Measurements from ENCODE around the gene CPEB4.

Gene CPEB4

GRCh38 chr5:173875189-173875588 is 13.0 kb upstream of the CPEB4 start:
- Histone ChIP-seq H3K9ac (ENCODE audit: low read length in 2 of 2) (no peak overlapping the region), H3K9me3 (ENCODE audit: control insufficient read depth in 2 of 2, low read length in 2 of 2) (no peaks in the 10 kb centered on the region), H3K27me3 (ENCODE audit: control insufficient read depth in 1 of 2, insufficient read depth in 2 of 2, low read length in 2 of 2) (no peaks in the 10 kb centered on the region), H3K4me3 (ENCODE audit: low read length in 2 of 2) (no peak overlapping the region), H3K36me3 (ENCODE audit: control insufficient read depth in 2 of 2, insufficient read depth in 2 of 2, low read length in 2 of 2) (no peaks in the 10 kb centered on the region), H3K4me1 (ENCODE audit: control insufficient read depth, insufficient read depth, low read length) (no peaks in the 10 kb centered on the region), H3K27ac (ENCODE audit: low read length) (no peak overlapping the region)

GRCh38 chr5:173878224-173878967 is 9.8 kb upstream of the CPEB4 start:
- H3K4me1 ChIP-seq (ENCODE audit: control insufficient read depth, insufficient read depth, low read length), result no peaks in the 10 kb centered on the region
- H3K4me3 ChIP-seq (ENCODE audit: low read length in 2 of 2), result no peak overlapping the region
- no peaks in the 10 kb centered on the region for H3K36me3 ChIP-seq (ENCODE audit: control insufficient read depth in 2 of 2, insufficient read depth in 2 of 2, low read length in 2 of 2)
- no peak overlapping the region for H3K9ac ChIP-seq (ENCODE audit: low read length in 2 of 2)
- no peak overlapping the region for H3K27ac ChIP-seq (ENCODE audit: low read length)
- H3K27me3 ChIP-seq (ENCODE audit: control insufficient read depth in 1 of 2, insufficient read depth in 2 of 2, low read length in 2 of 2), result no peaks in the 10 kb centered on the region
- H3K9me3 ChIP-seq (ENCODE audit: control insufficient read depth in 2 of 2, low read length in 2 of 2), result no peaks in the 10 kb centered on the region

GRCh38 chr5:173880306-173880985 is 7.7 kb upstream of the CPEB4 start:
- Histone ChIP-seq H3K36me3 (ENCODE audit: control insufficient read depth in 2 of 2, insufficient read depth in 2 of 2, low read length in 2 of 2) (no peaks in the 10 kb centered on the region), H3K9me3 (ENCODE audit: control insufficient read depth in 2 of 2, low read length in 2 of 2) (no peaks in the 10 kb centered on the region), H3K27me3 (ENCODE audit: control insufficient read depth in 1 of 2, insufficient read depth in 2 of 2, low read length in 2 of 2) (no peaks in the 10 kb centered on the region), H3K9ac (ENCODE audit: low read length in 2 of 2) (no peak overlapping the region), H3K4me3 (ENCODE audit: low read length in 2 of 2) (no peak overlapping the region), H3K4me1 (ENCODE audit: control insufficient read depth, insufficient read depth, low read length) (no peaks in the 10 kb centered on the region), H3K27ac (ENCODE audit: low read length) (no peak overlapping the region)

GRCh38 chr5:173881811-173882575 is 6.2 kb upstream of the CPEB4 start:
- no peaks in the 10 kb centered on the region for H3K9me3 ChIP-seq (ENCODE audit: control insufficient read depth in 2 of 2, low read length in 2 of 2)
- H3K36me3 ChIP-seq (ENCODE audit: control insufficient read depth in 2 of 2, insufficient read depth in 2 of 2, low read length in 2 of 2), result no peaks in the 10 kb centered on the region
- no peaks in the 10 kb centered on the region for H3K27me3 ChIP-seq (ENCODE audit: control insufficient read depth in 1 of 2, insufficient read depth in 2 of 2, low read length in 2 of 2)
- no peak overlapping the region for H3K27ac ChIP-seq (ENCODE audit: low read length)
- H3K4me3 ChIP-seq (ENCODE audit: low read length in 2 of 2), result no peak overlapping the region
- no peaks in the 10 kb centered on the region for H3K4me1 ChIP-seq (ENCODE audit: control insufficient read depth, insufficient read depth, low read length)
- H3K9ac ChIP-seq (ENCODE audit: low read length in 2 of 2), result no peak overlapping the region

GRCh38 chr5:173882632-173883031 is 5.5 kb upstream of the CPEB4 start:
- H3K27me3 ChIP-seq (ENCODE audit: control insufficient read depth in 1 of 2, insufficient read depth in 2 of 2, low read length in 2 of 2), result no peaks in the 10 kb centered on the region
- H3K27ac ChIP-seq (ENCODE audit: low read length), result no peak overlapping the region

GRCh38 chr5:173883347-173883924 is 4.7 kb upstream of the CPEB4 start:
- no peaks in the 10 kb centered on the region for H3K9me3 ChIP-seq (ENCODE audit: control insufficient read depth in 2 of 2, low read length in 2 of 2)
- H3K27me3 ChIP-seq (ENCODE audit: control insufficient read depth in 1 of 2, insufficient read depth in 2 of 2, low read length in 2 of 2), result no peaks in the 10 kb centered on the region
- H3K36me3 ChIP-seq (ENCODE audit: control insufficient read depth in 2 of 2, insufficient read depth in 2 of 2, low read length in 2 of 2), result no peaks in the 10 kb centered on the region
- no peak overlapping the region for H3K4me3 ChIP-seq (ENCODE audit: low read length in 2 of 2)
- no peaks in the 10 kb centered on the region for H3K4me1 ChIP-seq (ENCODE audit: control insufficient read depth, insufficient read depth, low read length)
- H3K9ac ChIP-seq (ENCODE audit: low read length in 2 of 2), result no peak overlapping the region
- no peak overlapping the region for H3K27ac ChIP-seq (ENCODE audit: low read length)

More at GRCh38 chr5:173882632-173883031, 5.5 kb upstream of the CPEB4 start:
- Histone ChIP-seq H3K9me3 (ENCODE audit: control insufficient read depth in 2 of 2, low read length in 2 of 2) (no peaks in the 10 kb centered on the region), H3K4me1 (ENCODE audit: control insufficient read depth, insufficient read depth, low read length) (no peaks in the 10 kb centered on the region), H3K4me3 (ENCODE audit: low read length in 2 of 2) (no peak overlapping the region), H3K9ac (ENCODE audit: low read length in 2 of 2) (no peak overlapping the region), H3K36me3 (ENCODE audit: control insufficient read depth in 2 of 2, insufficient read depth in 2 of 2, low read length in 2 of 2) (no peaks in the 10 kb centered on the region)

- H3K9me3 ChIP-seq (ENCODE audit: control insufficient read depth in 2 of 2, low read length in 2 of 2), result no peaks in the 10 kb centered on the region
- peaks cover 2% of the 10 kb centered on the region for H3K4me1 ChIP-seq (ENCODE audit: control insufficient read depth, insufficient read depth, low read length)
- H3K27ac ChIP-seq (ENCODE audit: low read length), result no peak overlapping the region
- H3K27me3 ChIP-seq (ENCODE audit: control insufficient read depth in 1 of 2, insufficient read depth in 2 of 2, low read length in 2 of 2), result no peaks in the 10 kb centered on the region
- no peak overlapping the region for H3K4me3 ChIP-seq (ENCODE audit: low read length in 2 of 2)
- H3K9ac ChIP-seq (ENCODE audit: low read length in 2 of 2), result no peak overlapping the region
- H3K36me3 ChIP-seq (ENCODE audit: control insufficient read depth in 2 of 2, insufficient read depth in 2 of 2, low read length in 2 of 2), result no peaks in the 10 kb centered on the region
Measured at GRCh38 chr5:173884402-173885053, 3.6 kb upstream of the CPEB4 start.

- no peak overlapping the region for H3K27ac ChIP-seq (ENCODE audit: low read length)
- no peak overlapping the region for H3K9ac ChIP-seq (ENCODE audit: low read length in 2 of 2)
- no peaks in the 10 kb centered on the region for H3K36me3 ChIP-seq (ENCODE audit: control insufficient read depth in 2 of 2, insufficient read depth in 2 of 2, low read length in 2 of 2)
- no peaks in the 10 kb centered on the region for H3K9me3 ChIP-seq (ENCODE audit: control insufficient read depth in 2 of 2, low read length in 2 of 2)
- H3K4me1 ChIP-seq (ENCODE audit: control insufficient read depth, insufficient read depth, low read length), result peaks cover 7% of the 10 kb centered on the region
- H3K4me3 ChIP-seq (ENCODE audit: low read length in 2 of 2), result no peak overlapping the region
- no peaks in the 10 kb centered on the region for H3K27me3 ChIP-seq (ENCODE audit: control insufficient read depth in 1 of 2, insufficient read depth in 2 of 2, low read length in 2 of 2)
Measured at GRCh38 chr5:173885054-173885443, 3.1 kb upstream of the CPEB4 start.

GRCh38 chr5:173885475-173886010 is 2.6 kb upstream of the CPEB4 start:
- no peak overlapping the region for H3K9ac ChIP-seq (ENCODE audit: low read length in 2 of 2)

GRCh38 chr5:173886150-173886549 is 2.0 kb upstream of the CPEB4 start:
- H3K4me3 ChIP-seq (ENCODE audit: low read length in 2 of 2), result no peak overlapping the region
- peaks cover 10% of the 10 kb centered on the region for H3K4me1 ChIP-seq (ENCODE audit: control insufficient read depth, insufficient read depth, low read length)
- no peak overlapping the region for H3K27ac ChIP-seq (ENCODE audit: low read length)
- no peaks in the 10 kb centered on the region for H3K36me3 ChIP-seq (ENCODE audit: control insufficient read depth in 2 of 2, insufficient read depth in 2 of 2, low read length in 2 of 2)
- H3K27me3 ChIP-seq (ENCODE audit: control insufficient read depth in 1 of 2, insufficient read depth in 2 of 2, low read length in 2 of 2), result no peaks in the 10 kb centered on the region
- H3K9me3 ChIP-seq (ENCODE audit: control insufficient read depth in 2 of 2, low read length in 2 of 2), result no peaks in the 10 kb centered on the region
- H3K9ac ChIP-seq (ENCODE audit: low read length in 2 of 2), result no peak overlapping the region

More at GRCh38 chr5:173885475-173886010, 2.6 kb upstream of the CPEB4 start:
- H3K27ac ChIP-seq (ENCODE audit: low read length), result no peak overlapping the region
- no peaks in the 10 kb centered on the region for H3K9me3 ChIP-seq (ENCODE audit: control insufficient read depth in 2 of 2, low read length in 2 of 2)
- no peaks in the 10 kb centered on the region for H3K36me3 ChIP-seq (ENCODE audit: control insufficient read depth in 2 of 2, insufficient read depth in 2 of 2, low read length in 2 of 2)
- no peak overlapping the region for H3K4me3 ChIP-seq (ENCODE audit: low read length in 2 of 2)
- H3K4me1 ChIP-seq (ENCODE audit: control insufficient read depth, insufficient read depth, low read length), result peaks cover 10% of the 10 kb centered on the region
- no peaks in the 10 kb centered on the region for H3K27me3 ChIP-seq (ENCODE audit: control insufficient read depth in 1 of 2, insufficient read depth in 2 of 2, low read length in 2 of 2)

Measured in stomach smooth muscle (tissue), 2 donors.